SU-DHL-6 (cell line): ENCODE results near the gene KCNN3.
A peak's percentile ranks its signal among the peaks of the same experiment; 100 is the strongest.

Experiments used
- H2AFZ ChIP-seq: fragments of 200-600 bp; sonication (generic); 2 replicates; pipeline ENCODE4 v1.6.1; 2014; ENCODE audit warnings: low read depth, mild to moderate bottlenecking, moderate library complexity, mixed read lengths, antibody characterized with exemption, low read length; ENCODE audit not compliant: severe bottlenecking
- H3F3A ChIP-seq: fragments of 200-600 bp; shearing (Covaris generic); 2 replicates; pipeline ENCODE4 v1.6.0; 2016; ENCODE audit warnings: antibody characterized with exemption, mild to moderate bottlenecking; ENCODE audit not compliant: insufficient read depth
- H3K27ac ChIP-seq: fragments of 200-600 bp; sonication (generic); 2 replicates; pipeline ENCODE4 v1.5.1; 2016; ENCODE audit warnings: low read depth, mild to moderate bottlenecking, low read length, moderate library complexity, mixed read lengths
- H3K27me3 ChIP-seq: fragments of 200-600 bp; sonication (generic), shearing (Covaris generic); 2 replicates; pipeline ENCODE4 v1.6.0; 2014; ENCODE audit warnings: mild to moderate bottlenecking, low read length
- H3K36me3 ChIP-seq: fragments of 200-600 bp; sonication (generic); 2 replicates; pipeline ENCODE4 v1.6.1; 2014; ENCODE audit warnings: mild to moderate bottlenecking, low read length, mixed read lengths
- H3K4me2 ChIP-seq: fragments of 300-600, 200-600 bp; shearing (Covaris generic), sonication (generic); 2 replicates; pipeline ENCODE4 v1.6.0; 2014; ENCODE audit warnings: low read length, low read depth, mild to moderate bottlenecking; ENCODE audit not compliant: poor library complexity, severe bottlenecking
- H3K4me3 ChIP-seq: fragments of 200-600 bp; sonication (generic); 2 replicates; pipeline ENCODE4 v1.5.1; 2014; ENCODE audit warnings: antibody characterized with exemption, low read length, mild to moderate bottlenecking, mixed read lengths; ENCODE audit not compliant: insufficient read depth, poor library complexity, severe bottlenecking
- H3K79me2 ChIP-seq: fragments of 200-600 bp; sonication (generic); 2 replicates; pipeline ENCODE4 v1.6.1; 2014; ENCODE audit warnings: mild to moderate bottlenecking, low read length, moderate library complexity; ENCODE audit not compliant: insufficient read depth
- H3K9ac ChIP-seq: fragments of 200-600 bp; sonication (generic); 2 replicates; pipeline ENCODE4 v1.7.0; 2014; ENCODE audit warnings: mild to moderate bottlenecking, low read length
- H3K9me2 ChIP-seq: fragments of 200-600 bp; sonication (generic); replicated peaks from 2 replicates; pipeline ENCODE4 v1.6.1; 2014; ENCODE audit warnings: low read length; ENCODE audit not compliant: insufficient read depth
- H3K9me3 ChIP-seq: fragments of 200-600 bp; sonication (generic); 2 replicates; pipeline ENCODE4 v1.6.1; 2014; ENCODE audit warnings: low read length, mixed read lengths; ENCODE audit not compliant: insufficient read depth
- H4K20me1 ChIP-seq: fragments of 200-600 bp; sonication (generic); 2 replicates; pipeline ENCODE4 v1.6.1; 2014; ENCODE audit warnings: low read depth, mild to moderate bottlenecking, antibody characterized with exemption, low read length, moderate library complexity, mixed read lengths
- EZH2phosphoT487 ChIP-seq: fragments of 200-600 bp; sonication (generic), shearing (Covaris generic); conservative IDR thresholded peaks from 2 replicates; pipeline ENCODE4 v1.6.1; 2018; ENCODE audit warnings: mild to moderate bottlenecking, antibody characterized with exemption, low read length, moderate library complexity, mixed read lengths
- TF ChIP-seq, protein P1 (sequence below): fragments of 200-600 bp; sonication (generic); IDR thresholded peaks from one replicate; pipeline ENCODE4 v1.5.1; 2017; ENCODE audit warnings: antibody characterized with exemption, mild to moderate bottlenecking, low read length, moderate library complexity; ENCODE audit not compliant: insufficient read depth, poor library complexity, severe bottlenecking

The KCNN3 gene

DNA sequence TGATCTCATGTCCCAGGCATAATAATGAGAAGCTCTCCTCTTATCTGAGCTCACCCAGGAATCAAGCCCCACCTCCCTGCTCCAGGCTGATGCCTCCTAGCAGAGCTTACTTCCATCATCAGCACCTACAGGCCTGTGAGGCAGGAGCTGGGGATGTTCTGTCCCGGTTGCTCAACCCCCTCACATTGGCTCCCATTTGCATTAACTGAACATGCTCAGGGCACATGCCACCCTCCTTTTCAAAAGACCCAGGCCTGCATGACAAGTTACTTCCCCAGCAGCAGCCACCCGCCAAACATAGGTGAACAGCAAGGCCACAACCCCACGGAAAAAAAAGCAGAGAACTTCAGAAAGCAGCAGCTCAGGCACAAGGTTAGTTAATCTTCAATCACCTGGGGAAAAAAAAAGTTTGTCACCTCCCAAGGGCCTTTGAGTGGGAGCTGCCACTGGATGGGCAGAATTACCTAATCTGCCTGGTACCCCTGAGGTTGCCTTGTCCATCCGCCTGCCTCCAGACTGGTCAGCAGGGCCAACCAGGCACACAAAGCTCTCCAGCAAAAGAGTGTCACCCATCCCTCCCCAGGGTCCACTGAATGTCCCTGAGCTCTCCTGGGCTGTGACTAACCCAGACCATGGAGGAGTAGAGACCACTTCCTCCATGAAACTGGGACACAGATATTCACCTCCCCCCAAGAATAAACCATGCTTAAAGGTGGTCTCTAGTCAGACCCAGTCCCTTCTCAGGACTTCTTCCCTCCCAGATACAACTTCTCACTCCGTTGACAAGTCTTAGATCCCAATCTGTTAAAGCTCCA is 4.4 kb downstream of the KCNN3 start:
- Histone ChIP-seq H3K27me3 (no peaks in the 10 kb centered on the region), H3K4me2 (peak overlapping the region; percentile 29), H3K9ac (peak overlapping the region; percentile 32; the same call in 1 of the 2 replicates), H3F3A (peaks cover 15% of the 10 kb centered on the region), H3K4me3 (no peak overlapping the region), H3K36me3 (no peaks in the 10 kb centered on the region), H2AFZ (no peak overlapping the region), H3K9me2 (no peaks in the 10 kb centered on the region), H3K79me2 (no peaks in the 10 kb centered on the region), H4K20me1 (no peaks in the 10 kb centered on the region), H3K9me3 (no peaks in the 10 kb centered on the region), H3K27ac (peak overlapping the region; percentile 51)
- TF ChIP-seq, protein P1, sequence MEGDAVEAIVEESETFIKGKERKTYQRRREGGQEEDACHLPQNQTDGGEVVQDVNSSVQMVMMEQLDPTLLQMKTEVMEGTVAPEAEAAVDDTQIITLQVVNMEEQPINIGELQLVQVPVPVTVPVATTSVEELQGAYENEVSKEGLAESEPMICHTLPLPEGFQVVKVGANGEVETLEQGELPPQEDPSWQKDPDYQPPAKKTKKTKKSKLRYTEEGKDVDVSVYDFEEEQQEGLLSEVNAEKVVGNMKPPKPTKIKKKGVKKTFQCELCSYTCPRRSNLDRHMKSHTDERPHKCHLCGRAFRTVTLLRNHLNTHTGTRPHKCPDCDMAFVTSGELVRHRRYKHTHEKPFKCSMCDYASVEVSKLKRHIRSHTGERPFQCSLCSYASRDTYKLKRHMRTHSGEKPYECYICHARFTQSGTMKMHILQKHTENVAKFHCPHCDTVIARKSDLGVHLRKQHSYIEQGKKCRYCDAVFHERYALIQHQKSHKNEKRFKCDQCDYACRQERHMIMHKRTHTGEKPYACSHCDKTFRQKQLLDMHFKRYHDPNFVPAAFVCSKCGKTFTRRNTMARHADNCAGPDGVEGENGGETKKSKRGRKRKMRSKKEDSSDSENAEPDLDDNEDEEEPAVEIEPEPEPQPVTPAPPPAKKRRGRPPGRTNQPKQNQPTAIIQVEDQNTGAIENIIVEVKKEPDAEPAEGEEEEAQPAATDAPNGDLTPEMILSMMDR: no peak
- TF ChIP-seq EZH2phosphoT487: no peak

DNA sequence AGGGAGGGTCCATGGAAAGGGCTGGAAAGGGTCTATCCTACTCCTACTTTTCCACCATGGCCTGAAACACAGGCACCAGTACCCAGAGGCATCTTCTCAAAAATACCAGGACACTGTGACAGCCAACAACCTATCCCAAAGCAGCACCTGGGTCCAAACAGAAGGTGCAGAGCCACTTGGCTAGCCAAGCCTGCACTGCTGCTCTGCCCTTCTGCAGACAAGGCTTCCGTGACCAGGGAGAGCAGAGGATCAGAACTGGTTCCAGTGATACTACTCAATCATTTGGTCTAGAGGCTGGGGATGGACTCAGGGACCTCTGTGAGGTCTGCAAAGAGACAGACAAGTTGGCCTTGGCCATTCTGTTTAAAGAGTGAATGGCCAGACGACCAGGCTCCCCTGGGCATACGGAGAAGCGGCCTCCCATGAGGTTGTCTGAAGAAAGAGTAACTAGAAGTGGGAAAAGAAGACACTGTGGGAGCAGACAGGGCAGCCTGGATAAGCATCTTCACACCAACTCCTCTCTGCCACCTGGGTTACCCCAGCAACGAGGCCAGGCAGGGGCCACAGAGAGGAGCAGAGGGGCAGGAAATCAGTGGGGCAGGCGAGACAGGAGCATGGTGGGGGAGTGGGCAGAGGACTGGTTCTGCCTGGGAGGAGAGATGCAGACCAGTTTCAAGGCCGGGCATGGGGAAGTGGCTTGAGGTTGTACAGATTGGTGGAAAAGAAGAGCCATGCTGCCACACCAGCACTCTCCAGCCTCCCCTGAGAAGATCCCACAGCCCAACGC is 5.7 kb downstream of the KCNN3 start:
- H3K9me3 ChIP-seq: no peaks in the 10 kb centered on the region
- no peaks in the 10 kb centered on the region for H4K20me1 ChIP-seq
- H3K27me3 ChIP-seq: no peaks in the 10 kb centered on the region
- H3K9me2 ChIP-seq: no peaks in the 10 kb centered on the region
- TF ChIP-seq, protein P1: no peak
- no peak for TF ChIP-seq EZH2phosphoT487
- H2AFZ ChIP-seq: no peak overlapping the region
- H3K36me3 ChIP-seq: no peaks in the 10 kb centered on the region
- peak overlapping the region; percentile 29 for H3K4me2 ChIP-seq
- H3F3A ChIP-seq: peaks cover 24% of the 10 kb centered on the region
- H3K79me2 ChIP-seq: no peaks in the 10 kb centered on the region
- H3K4me3 ChIP-seq: no peak overlapping the region
- H3K27ac ChIP-seq: peak overlapping the region; percentile 51
- H3K9ac ChIP-seq: peak overlapping the region; percentile 32; the same call in 1 of the 2 replicates

DNA sequence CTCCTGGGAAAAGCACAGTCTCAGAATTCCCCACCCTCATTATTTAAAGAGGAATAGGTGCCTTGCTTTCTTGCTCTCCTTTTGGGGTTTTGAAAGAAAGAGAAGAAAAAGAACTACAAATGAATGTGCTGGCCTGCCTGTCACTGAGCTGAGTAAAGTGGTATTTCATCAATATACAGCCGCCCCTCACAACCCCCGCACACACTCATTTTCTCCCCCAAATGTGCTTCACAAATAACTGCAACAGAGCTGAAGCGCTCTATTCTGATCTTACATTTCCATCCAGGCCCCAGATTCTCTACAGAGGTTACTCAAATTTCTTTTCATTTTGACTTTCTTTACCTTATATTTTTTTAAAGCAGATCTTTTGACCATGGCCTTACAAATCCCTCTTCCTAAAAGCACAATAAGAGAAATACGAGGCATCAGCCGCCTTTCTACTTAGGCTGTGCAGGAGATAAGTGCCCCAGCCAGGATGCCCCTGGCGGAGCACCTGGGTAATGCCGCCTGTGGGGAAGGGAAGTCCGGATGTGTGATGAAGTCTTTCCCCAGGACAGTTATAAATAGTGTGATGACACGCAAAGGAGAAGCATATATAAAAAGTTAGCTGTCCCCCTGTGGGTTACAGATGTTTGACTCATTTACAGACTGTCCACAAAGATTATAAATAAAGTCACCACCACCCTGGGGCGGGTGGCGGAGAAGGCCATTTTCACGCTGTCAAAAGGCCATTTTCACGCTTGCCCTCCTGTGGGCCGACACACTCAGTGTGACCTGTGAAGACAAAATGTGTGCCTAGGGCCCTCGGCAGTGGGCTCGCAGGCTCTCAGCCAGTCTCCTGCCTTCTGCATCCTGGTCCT is 6.5 kb downstream of the KCNN3 start:
- no peaks in the 10 kb centered on the region for H3K9me2 ChIP-seq
- TF ChIP-seq EZH2phosphoT487: no peak
- TF ChIP-seq, protein P1: peak; percentile 51
- H3K9me3 ChIP-seq: no peaks in the 10 kb centered on the region
- H3K4me2 ChIP-seq: peak overlapping the region; percentile 26
- no peak overlapping the region for H2AFZ ChIP-seq
- peaks cover 24% of the 10 kb centered on the region for H3F3A ChIP-seq
- no peaks in the 10 kb centered on the region for H4K20me1 ChIP-seq
- peak overlapping the region; percentile 51 for H3K27ac ChIP-seq
- no peak overlapping the region for H3K9ac ChIP-seq
- H3K36me3 ChIP-seq: no peaks in the 10 kb centered on the region
- H3K79me2 ChIP-seq: no peaks in the 10 kb centered on the region
- H3K27me3 ChIP-seq: no peaks in the 10 kb centered on the region
- H3K4me3 ChIP-seq: no peak overlapping the region
